IMR-90 (cell line): ENCODE measurements around the gene SDK1. TPM values are rescaled to one million over a fixed set of nuclear protein-coding genes. Genes with fewer than 3 reads are reported as not detected.

Experiments
- ATAC-seq: fragments of 200-7000 bp; cut with Tn5 transposase; 2 replicates; pipeline ENCODE4 v1.9.1; 2020; ENCODE audit warnings: low read depth, mild to moderate bottlenecking, moderate library complexity
- BruUV-seq: library from RNA; stranded (reverse); fragments of 400-500 nt; replicated peaks from 2 replicates; lab custom pipeline; 2021; lab: Mats Ljungman, UMichigan
- CTCF ChIA-PET: fragments of 300-600 bp; formaldehyde crosslinking; extraction: SDS; loops from one replicate; lab custom pipeline; 2021; ENCODE audit warnings: antibody characterized with exemption; lab: Yijun Ruan, JAX
- POLR2A ChIA-PET: fragments of 300-600 bp; sonication (Branson Sonifier 250); formaldehyde crosslinking; loops from one replicate; lab custom pipeline; 2022; ENCODE audit warnings: antibody characterized with exemption; ENCODE audit not compliant: unreplicated experiment; lab: Charles Lee
- DNase-seq: peaks from one replicate; pipeline ENCODE4 v3.0.0; 2013
- H2AFZ ChIP-seq: replicated peaks from 2 replicates; pipeline ENCODE3; 2013; ENCODE audit warnings: low read length, mild to moderate bottlenecking; ENCODE audit not compliant: poor library complexity
- H2AK5ac ChIP-seq: 2 replicates; pipeline ENCODE4 v1.6.1; 2013; ENCODE audit warnings: low read depth, low read length, inconsistent platforms
- H2AK9ac ChIP-seq: replicated peaks from 2 replicates; pipeline ENCODE3; 2013; ENCODE audit warnings: mild to moderate bottlenecking, low read depth, low read length, moderate library complexity; ENCODE audit not compliant: poor library complexity
- H2BK120ac ChIP-seq: 2 replicates; pipeline ENCODE4 v1.6.1; 2013; ENCODE audit warnings: low read depth, low read length, inconsistent platforms
- H2BK15ac ChIP-seq: 3 replicates; pipeline ENCODE4 v1.6.1; 2013; ENCODE audit warnings: low read depth, low read length, inconsistent platforms
- H2BK20ac ChIP-seq: 2 replicates; pipeline ENCODE4 v1.6.1; 2013; ENCODE audit warnings: low read depth, mild to moderate bottlenecking, inconsistent platforms, low read length, moderate library complexity
- H2BK5ac ChIP-seq: 2 replicates; pipeline ENCODE4 v1.6.1; 2013; ENCODE audit warnings: mild to moderate bottlenecking, low read depth, low read length, inconsistent platforms; ENCODE audit not compliant: poor library complexity, severe bottlenecking
- H3K14ac ChIP-seq: replicated peaks from 2 replicates; pipeline ENCODE4 v1.6.1; 2013; ENCODE audit warnings: low read depth, low read length, inconsistent platforms
- H3K18ac ChIP-seq: 2 replicates; pipeline ENCODE4 v1.6.1; 2013; ENCODE audit warnings: low read depth, low read length, control low read depth
- H3K23ac ChIP-seq: 2 replicates; pipeline ENCODE4 v1.6.1; 2013; ENCODE audit warnings: low read depth, low read length, inconsistent platforms
- H3K27ac ChIP-seq: 2 replicates; pipeline ENCODE4 v1.5.1; 2013; ENCODE audit warnings: mild to moderate bottlenecking, control low read depth, low read length; ENCODE audit not compliant: insufficient read depth
- H3K27me3 ChIP-seq: 2 replicates; pipeline ENCODE4 v1.6.1; 2013; ENCODE audit warnings: low read length; ENCODE audit not compliant: control insufficient read depth, insufficient read depth
- H3K36me3 ChIP-seq: 2 replicates; pipeline ENCODE4 v1.6.1; 2013; ENCODE audit warnings: low read length, mixed read lengths; ENCODE audit not compliant: control insufficient read depth, insufficient read depth
- H3K4ac ChIP-seq: 2 replicates; pipeline ENCODE4 v1.6.1; 2013; ENCODE audit warnings: low read depth, low read length, inconsistent platforms
- H3K4me1 ChIP-seq: 2 replicates; pipeline ENCODE4 v1.6.1; 2013; ENCODE audit warnings: low read length, mixed read lengths; ENCODE audit not compliant: control insufficient read depth, insufficient read depth
- H3K4me2 ChIP-seq: 2 replicates; pipeline ENCODE4 v1.6.1; 2013; ENCODE audit warnings: low read depth, mild to moderate bottlenecking, control low read depth, low read length, moderate library complexity
- H3K4me3 ChIP-seq: 2 replicates; pipeline ENCODE4 v1.5.1; 2013; ENCODE audit warnings: low read depth, mild to moderate bottlenecking, control low read depth, low read length, moderate library complexity; ENCODE audit not compliant: insufficient read depth
- H3K56ac ChIP-seq: 2 replicates; pipeline ENCODE4 v1.6.1; 2013; ENCODE audit warnings: low read length, inconsistent platforms; ENCODE audit not compliant: insufficient read depth; ENCODE audit errors: extremely low read depth
- H3K79me1 ChIP-seq, 2 experiments: 2 replicates each; pipeline ENCODE4 v1.6.1; 2013; ENCODE audit warnings: low read length in 2 of 2, inconsistent platforms in 1 of 2, low read depth in 1 of 2
- H3K9ac ChIP-seq: 2 replicates; pipeline ENCODE4 v1.6.1; 2013; ENCODE audit warnings: low read depth, low read length, control low read depth
- H3K9me1 ChIP-seq: 2 replicates; pipeline ENCODE4 v1.6.1; 2013; ENCODE audit warnings: low read length, inconsistent platforms; ENCODE audit not compliant: insufficient read depth
- H3K9me3 ChIP-seq: 2 replicates; pipeline ENCODE4 v1.6.1; 2013; ENCODE audit warnings: low read length; ENCODE audit not compliant: control insufficient read depth, insufficient read depth
- H4K20me1 ChIP-seq: 2 replicates; pipeline ENCODE4 v1.6.1; 2013; ENCODE audit warnings: low read length, inconsistent platforms; ENCODE audit not compliant: insufficient read depth
- H4K5ac ChIP-seq: 2 replicates; pipeline ENCODE4 v1.6.1; 2013; ENCODE audit warnings: mild to moderate bottlenecking, low read depth, low read length, control low read depth
- H4K8ac ChIP-seq, 2 experiments: 2 replicates each; pipeline ENCODE4 v1.6.1; 2013; ENCODE audit warnings: low read depth in 2 of 2, low read length in 2 of 2, control low read depth in 1 of 2, inconsistent platforms in 1 of 2
- H4K91ac ChIP-seq: 2 replicates; pipeline ENCODE4 v1.6.1; 2013; ENCODE audit warnings: low read depth, low read length, inconsistent platforms; ENCODE audit not compliant: insufficient read depth
- CEBPB ChIP-seq: IDR thresholded peaks from 2 replicates; pipeline ENCODE4 v1.6.1; 2012; ENCODE audit warnings: low read depth, low read length, improper control_type of control experiment
- FOS ChIP-seq: fragments of 150-350 bp; IDR thresholded peaks from 2 replicates; pipeline ENCODE4 v1.6.1; 2016; ENCODE audit warnings: low read depth, low read length
- MAFK ChIP-seq: IDR thresholded peaks from 2 replicates; pipeline ENCODE4 v1.6.1; 2012; ENCODE audit warnings: low read depth, low read length, improper control_type of control experiment
- MAZ ChIP-seq: IDR thresholded peaks from 2 replicates; pipeline ENCODE4 v1.6.1; 2012; ENCODE audit warnings: low read depth, mild to moderate bottlenecking, low read length, improper control_type of control experiment, moderate library complexity, borderline replicate concordance
- MXI1 ChIP-seq: IDR thresholded peaks from 2 replicates; pipeline ENCODE4 v1.6.1; 2012; ENCODE audit warnings: low read depth, mild to moderate bottlenecking, low read length, moderate library complexity, borderline replicate concordance
- NFE2L2 ChIP-seq: fragments of 150-350 bp; IDR thresholded peaks from 2 replicates; pipeline ENCODE4 v1.6.1; 2016; ENCODE audit warnings: low read depth, mild to moderate bottlenecking, low read length
- POLR2A ChIP-seq: IDR thresholded peaks from 2 replicates; pipeline ENCODE4 v1.6.1; 2012; ENCODE audit warnings: mild to moderate bottlenecking, low read depth, low read length
- RAD21 ChIP-seq: IDR thresholded peaks from 2 replicates; pipeline ENCODE4 v1.6.1; 2012; ENCODE audit warnings: low read length, improper control_type of control experiment
- RCOR1 ChIP-seq: IDR thresholded peaks from 2 replicates; pipeline ENCODE4 v1.6.1; 2012; ENCODE audit warnings: mild to moderate bottlenecking, low read length, improper control_type of control experiment; ENCODE audit not compliant: insufficient replicate concordance
- RFX5 ChIP-seq: IDR thresholded peaks from 2 replicates; pipeline ENCODE4 v1.8.0; 2012; ENCODE audit warnings: low read depth, mild to moderate bottlenecking, low read length, moderate library complexity
- WGBS, 2 experiments: methylation state at CpG; one replicate each; pipeline versions ENCODE4 v1.1.5 to v1.1.7; 2013; ENCODE audit warnings: missing lambda C conversion rate in 2 of 2; ENCODE audit not compliant: insufficient read length in 1 of 2; ENCODE audit errors: extremely low coverage in 2 of 2; 5-methylcytosine and 5-hydroxymethylcytosine counted together
- dilution Hi-C: fragments of 300-500 bp; cut with HindIII; formaldehyde crosslinking; loops from one replicate; pipeline ENCODE4 v1.14.3; 2018; ENCODE audit warnings: low sequenced_read_pairs; ENCODE audit not compliant: unreplicated experiment
- in situ Hi-C: fragments of 300-500 bp; cut with MboI; formaldehyde crosslinking; loops from 3 replicates; pipeline ENCODE4 v1.14.3; 2019; ENCODE audit warnings: low sequenced_read_pairs, inconsistent platforms, mixed read lengths
- intact Hi-C: fragments of 100-400 bp; cut with micrococcal nuclease; formaldehyde crosslinking; loops from 2 replicates; pipeline ENCODE4 v1.10.0; 2022
- polyA plus RNA-seq, 3 experiments: library from polyadenylated mRNA; depleted of rRNA; stranded (reverse); fragments of >200 nt; gene quantifications; 2 replicates each; pipeline ENCODE4 v1.2.3, GENCODE V29; 2012; ENCODE audit warnings: low replicate concordance in 1 of 3
- total RNA-seq: library from RNA; depleted of rRNA; stranded (reverse); fragments of >200 nt; gene quantifications from 2 replicates; pipeline ENCODE4 v1.2.3, GENCODE V29; 2012
- TF ChIP-seq, protein P1 (sequence below): fragments of 150-350 bp; IDR thresholded peaks from 2 replicates; pipeline ENCODE4 v1.6.1; 2016; ENCODE audit warnings: low read depth, mild to moderate bottlenecking, low read length, moderate library complexity, borderline replicate concordance
- TF ChIP-seq, protein P2 (sequence below): conservative IDR thresholded peaks from 2 replicates; pipeline ENCODE4 v1.5.1; 2012; ENCODE audit warnings: mild to moderate bottlenecking, low read depth, low read length, improper control_type of control experiment
- TF ChIP-seq, protein P3 (sequence below): fragments of 150-350 bp; IDR thresholded peaks from 2 replicates; pipeline ENCODE4 v1.6.1; 2017; ENCODE audit warnings: mild to moderate bottlenecking, antibody characterized with exemption, low read length, low read depth

The SDK1 gene
- total and polyA plus RNA-seq, 2 of the 4 experiments (the other 2 are of a cell fraction): 1.5 to 1.6 TPM

DNA sequence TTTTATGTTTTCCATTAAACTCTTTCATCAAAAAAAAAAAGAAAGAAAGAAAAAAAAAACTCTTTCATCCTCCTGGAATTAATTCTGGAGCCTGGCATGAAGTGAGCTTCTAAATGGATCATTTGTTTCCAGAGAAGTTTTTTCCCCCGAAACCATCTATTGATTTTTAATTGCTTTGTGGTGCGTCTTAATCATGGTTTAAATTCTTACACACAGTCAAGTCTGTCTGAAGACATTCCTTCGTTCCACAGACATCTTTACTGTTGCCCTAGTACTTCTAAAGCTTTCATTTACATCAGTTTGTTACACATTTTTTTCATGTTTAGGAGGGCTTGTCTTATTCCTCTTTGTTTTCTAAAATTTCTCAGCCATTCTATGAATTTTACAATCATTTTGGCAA is 887.6 kb downstream of the SDK1 start:
- Histone ChIP-seq H3K9ac (no peak overlapping the region), H3K4me2 (no peak overlapping the region), H4K20me1 (no peaks in the 10 kb centered on the region), H3K14ac (no peak overlapping the region), H3K9me1 (no peaks in the 10 kb centered on the region), H3K4me3 (no peak overlapping the region), H3K4ac (no peak overlapping the region), H2BK15ac (no peak overlapping the region), H3K79me1 (no peaks in the 10 kb centered on the region), H3K27me3 (no peaks in the 10 kb centered on the region), H3K9me3 (peaks cover 7% of the 10 kb centered on the region), H2BK20ac (no peak overlapping the region), H3K18ac (no peak overlapping the region), H2AK9ac (no peak overlapping the region), H3K36me3 (no peaks in the 10 kb centered on the region), H3K23ac (no peak overlapping the region), H3K4me1 (no peaks in the 10 kb centered on the region), H2BK5ac (no peak overlapping the region), H2BK120ac (no peak overlapping the region), H4K5ac (no peak overlapping the region), H2AK5ac (no peak overlapping the region), H3K56ac (no peak overlapping the region), H4K91ac (no peak overlapping the region), H3K27ac (no peak overlapping the region), H2AFZ (no peak overlapping the region), H4K8ac (no peak overlapping the region)
- no peak for DNase-seq
- ATAC-seq: no peak
- in situ Hi-C loops: no loop called here
- no TSS peak for BruUV-seq
- TF ChIP-seq MXI1 (no peak), NFE2L2 (no peak), MAZ (no peak), RAD21 (no peak), POLR2A (no peak), MAFK (no peak), CEBPB (no peak), RCOR1 (no peak), RFX5 (no peak), FOS (no peak)
- TF ChIP-seq, protein P1, sequence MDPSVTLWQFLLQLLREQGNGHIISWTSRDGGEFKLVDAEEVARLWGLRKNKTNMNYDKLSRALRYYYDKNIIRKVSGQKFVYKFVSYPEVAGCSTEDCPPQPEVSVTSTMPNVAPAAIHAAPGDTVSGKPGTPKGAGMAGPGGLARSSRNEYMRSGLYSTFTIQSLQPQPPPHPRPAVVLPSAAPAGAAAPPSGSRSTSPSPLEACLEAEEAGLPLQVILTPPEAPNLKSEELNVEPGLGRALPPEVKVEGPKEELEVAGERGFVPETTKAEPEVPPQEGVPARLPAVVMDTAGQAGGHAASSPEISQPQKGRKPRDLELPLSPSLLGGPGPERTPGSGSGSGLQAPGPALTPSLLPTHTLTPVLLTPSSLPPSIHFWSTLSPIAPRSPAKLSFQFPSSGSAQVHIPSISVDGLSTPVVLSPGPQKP: no peak
- TF ChIP-seq, protein P2, sequence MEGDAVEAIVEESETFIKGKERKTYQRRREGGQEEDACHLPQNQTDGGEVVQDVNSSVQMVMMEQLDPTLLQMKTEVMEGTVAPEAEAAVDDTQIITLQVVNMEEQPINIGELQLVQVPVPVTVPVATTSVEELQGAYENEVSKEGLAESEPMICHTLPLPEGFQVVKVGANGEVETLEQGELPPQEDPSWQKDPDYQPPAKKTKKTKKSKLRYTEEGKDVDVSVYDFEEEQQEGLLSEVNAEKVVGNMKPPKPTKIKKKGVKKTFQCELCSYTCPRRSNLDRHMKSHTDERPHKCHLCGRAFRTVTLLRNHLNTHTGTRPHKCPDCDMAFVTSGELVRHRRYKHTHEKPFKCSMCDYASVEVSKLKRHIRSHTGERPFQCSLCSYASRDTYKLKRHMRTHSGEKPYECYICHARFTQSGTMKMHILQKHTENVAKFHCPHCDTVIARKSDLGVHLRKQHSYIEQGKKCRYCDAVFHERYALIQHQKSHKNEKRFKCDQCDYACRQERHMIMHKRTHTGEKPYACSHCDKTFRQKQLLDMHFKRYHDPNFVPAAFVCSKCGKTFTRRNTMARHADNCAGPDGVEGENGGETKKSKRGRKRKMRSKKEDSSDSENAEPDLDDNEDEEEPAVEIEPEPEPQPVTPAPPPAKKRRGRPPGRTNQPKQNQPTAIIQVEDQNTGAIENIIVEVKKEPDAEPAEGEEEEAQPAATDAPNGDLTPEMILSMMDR: no peak
- TF ChIP-seq, protein P3, sequence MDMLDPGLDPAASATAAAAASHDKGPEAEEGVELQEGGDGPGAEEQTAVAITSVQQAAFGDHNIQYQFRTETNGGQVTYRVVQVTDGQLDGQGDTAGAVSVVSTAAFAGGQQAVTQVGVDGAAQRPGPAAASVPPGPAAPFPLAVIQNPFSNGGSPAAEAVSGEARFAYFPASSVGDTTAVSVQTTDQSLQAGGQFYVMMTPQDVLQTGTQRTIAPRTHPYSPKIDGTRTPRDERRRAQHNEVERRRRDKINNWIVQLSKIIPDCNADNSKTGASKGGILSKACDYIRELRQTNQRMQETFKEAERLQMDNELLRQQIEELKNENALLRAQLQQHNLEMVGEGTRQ: no peak
- WGBS, 2 experiments: 80% methylated on average over 1 of the region's 3 CpGs; no CpG with 5 or more reads in 1 of the 2 experiments
- dilution Hi-C loops: no loop called here
- intact Hi-C loops: no loop called here
- CTCF ChIA-PET: no interaction called here
- POLR2A ChIA-PET: no interaction called here
